Ovary (tissue), 9 donors: ENCODE data around the gene CCL5. TPM values are rescaled to one million over a fixed set of nuclear protein-coding genes. Genes with fewer than 3 reads are reported as not detected.

Experiments used
- DNase-seq, 5 donors: peaks; one replicate each; pipeline ENCODE4 v3.0.0-alpha.2; 2019 to 2020
- H3K27ac ChIP-seq, 2 donors: fragments of 200-600 bp; one replicate each; pipeline versions ENCODE4 v1.5.1 to v1.8.0; 2019 to 2022
- H3K27me3 ChIP-seq: fragments of 200-600 bp; one replicate; pipeline ENCODE4 v1.8.0; 2022
- H3K36me3 ChIP-seq: fragments of 200-600 bp; sonication (generic); one replicate; pipeline ENCODE4 v1.5.1; 2019
- H3K4me1 ChIP-seq: one replicate; pipeline ENCODE4 v1.8.1; 2013; ENCODE audit warnings: mild to moderate bottlenecking, moderate library complexity; ENCODE audit not compliant: insufficient read depth
- H3K4me3 ChIP-seq: fragments of 200-600 bp; sonication (generic); one replicate; pipeline ENCODE4 v1.5.1; 2017
- H3K9me3 ChIP-seq, 2 donors: fragments of 200-600 bp in 1 of 2; sonication (generic) in 1 of 2; one replicate each; pipeline versions ENCODE4 v1.5.1 to v1.8.1; 2013 to 2019; ENCODE audit warnings: mild to moderate bottlenecking in 1 of 2, moderate library complexity in 1 of 2
- CTCF ChIP-seq, 3 donors: fragments of 450-650 bp in 2 of 3; fragments of 200-600 bp in 1 of 3; IDR thresholded peaks; one replicate each; pipeline versions ENCODE4 v1.5.1 to v1.8.0; 2016 to 2022; ENCODE audit warnings: antibody characterized with exemption in 3 of 3, mild to moderate bottlenecking in 1 of 3
- EP300 ChIP-seq: sonication (generic); formaldehyde crosslinking; IDR thresholded peaks from one replicate; pipeline ENCODE4 v1.6.1; 2017; ENCODE audit warnings: antibody characterized with exemption
- POLR2A ChIP-seq: fragments of 450-650 bp; IDR thresholded peaks from one replicate; pipeline ENCODE4 v1.6.1; 2017; ENCODE audit warnings: antibody characterized with exemption, mild to moderate bottlenecking, moderate library complexity
- WGBS, 3 donors: extraction: QIAGEN DNeasy Blood & Tissue Kit in 1 of 3; methylation state at CpG; one replicate each; pipeline versions ENCODE4 v1.1.5 to v1.1.7; 2013 to 2017; 5-methylcytosine and 5-hydroxymethylcytosine counted together
- intact Hi-C, 4 donors: fragments of 100-400 bp; cut with DNase I; formaldehyde crosslinking; loops; one replicate each; pipeline versions ENCODE4 v1.11.0 to v1.15.1; 2022 to 2023
- polyA plus RNA-seq, 2 donors: library from polyadenylated mRNA; stranded (reverse); fragments of 200-250 nt in 1 of 2; fragments of 350-450 nt in 1 of 2; fragmentation: Illumina TruSeq in 1 of 2; extraction: RNeasy Lipid Tissue Mini Kit (QIAGEN cat#74804) in 1 of 2; gene quantifications; one replicate each; pipeline ENCODE4 v1.2.3, GENCODE V29; 2013 to 2014
- total RNA-seq, 7 donors: library from RNA; depleted of rRNA in 2 of 7; stranded (reverse); fragments of >200 nt in 2 of 7; fragmentation: NEBNext Ultra II Directional in 3 of 7; extraction: Animal tissue kit (Norgen Biotek cat#: 25700) in 3 of 7; gene quantifications; one replicate each; pipeline versions ENCODE4 v1.1.0 to v1.2.4, GENCODE V29; 2016 to 2023
- donor health status: DM: no; HTN: no; CAD: no; lungs with moderate emphysema.
- donor health status: DM: no; HTN: no; CAD: no.
- donor health status: Bipolar disorder and iron deficiency.
- donor health status: DM: yes; HTN: yes; CAD: no.
- donor health status: DM: no; HTN: no; CAD: no.
- donor health status: DM: yes; HTN: yes; CAD: no.

CCL5 gene
- total and polyA plus RNA-seq, 9 donors: 0.28 to 44.5 (median 2.1) TPM

- 80 to 94% (median 85%) methylated on average over 4 of the region's 4 CpGs for WGBS, 3 donors
- Histone ChIP-seq H3K4me1 (no peaks in the 10 kb centered on the region), H3K27ac (no peak overlapping the region), H3K36me3 (no peaks in the 10 kb centered on the region), H3K9me3 (no peaks in the 10 kb centered on the region), H3K27me3 (no peaks in the 10 kb centered on the region), H3K4me3 (no peak overlapping the region)
- TF ChIP-seq EP300 (no peak), CTCF (IDR thresholded peaks at IDR 0.05) (no peak), POLR2A (no peak)
- DNase-seq: no peak
- intact Hi-C loops: no loop called here
Measured at GRCh38 chr17:35913609-35914008, 33.4 kb upstream of the CCL5 start.

GRCh38 chr17:35912942-35913341 is 32.8 kb upstream of the CCL5 start:
- DNase-seq: no peak
- Histone ChIP-seq H3K27ac (no peak overlapping the region), H3K27me3 (no peaks in the 10 kb centered on the region), H3K36me3 (no peaks in the 10 kb centered on the region), H3K4me1 (no peaks in the 10 kb centered on the region), H3K4me3 (no peak overlapping the region), H3K9me3 (no peaks in the 10 kb centered on the region)
- TF ChIP-seq EP300 (no peak), CTCF (IDR thresholded peaks at IDR 0.05) (no peak), POLR2A (no peak)
- 70 to 82% (median 82%) methylated on average over 2 of the region's 2 CpGs for WGBS, 3 donors
- intact Hi-C loops: no loop called here

GRCh38 chr17:35912339-35912912 is 32.3 kb upstream of the CCL5 start:
- H3K9me3 ChIP-seq: no peaks in the 10 kb centered on the region
- no peaks in the 10 kb centered on the region for H3K27me3 ChIP-seq
- no peaks in the 10 kb centered on the region for H3K4me1 ChIP-seq
- TF ChIP-seq POLR2A: no peak
- TF ChIP-seq EP300: no peak
- TF ChIP-seq CTCF (IDR thresholded peaks at IDR 0.05): no peak
- 97 to 100% (median 98%) methylated on average over 3 of the region's 3 CpGs for WGBS, 3 donors
- no peak for DNase-seq
- no peak overlapping the region for H3K27ac ChIP-seq
- no peak overlapping the region for H3K4me3 ChIP-seq
- intact Hi-C loops: no loop called here
- H3K36me3 ChIP-seq: no peaks in the 10 kb centered on the region

- no peaks in the 10 kb centered on the region for H3K36me3 ChIP-seq
- DNase-seq: no peak
- 78 to 82% (median 80%) methylated on average over 3 of the region's 3 CpGs for WGBS, 3 donors
- intact Hi-C loops: no loop called here
- H3K9me3 ChIP-seq: no peaks in the 10 kb centered on the region
- no peak overlapping the region for H3K4me3 ChIP-seq
- H3K27me3 ChIP-seq: no peaks in the 10 kb centered on the region
- TF ChIP-seq CTCF (IDR thresholded peaks at IDR 0.05) (no peak), POLR2A (no peak), EP300 (no peak)
- no peaks in the 10 kb centered on the region for H3K4me1 ChIP-seq
- H3K27ac ChIP-seq: no peak overlapping the region
Measured at GRCh38 chr17:35909408-35909807, 29.2 kb upstream of the CCL5 start.
